SU-DHL-6 (cell line): ENCODE data around the gene PIGL.

ENCODE experiments used
- H2AFZ ChIP-seq: fragments of 200-600 bp; sonication (generic); 2 replicates; pipeline ENCODE4 v1.6.1; 2014; ENCODE audit warnings: low read depth, mild to moderate bottlenecking, moderate library complexity, mixed read lengths, antibody characterized with exemption, low read length; ENCODE audit not compliant: severe bottlenecking
- H3F3A ChIP-seq: fragments of 200-600 bp; shearing (Covaris generic); 2 replicates; pipeline ENCODE4 v1.6.0; 2016; ENCODE audit warnings: antibody characterized with exemption, mild to moderate bottlenecking; ENCODE audit not compliant: insufficient read depth
- H3K27ac ChIP-seq: fragments of 200-600 bp; sonication (generic); 2 replicates; pipeline ENCODE4 v1.5.1; 2016; ENCODE audit warnings: low read depth, mild to moderate bottlenecking, low read length, moderate library complexity, mixed read lengths
- H3K27me3 ChIP-seq: fragments of 200-600 bp; sonication (generic), shearing (Covaris generic); 2 replicates; pipeline ENCODE4 v1.6.0; 2014; ENCODE audit warnings: mild to moderate bottlenecking, low read length
- H3K36me3 ChIP-seq: fragments of 200-600 bp; sonication (generic); 2 replicates; pipeline ENCODE4 v1.6.1; 2014; ENCODE audit warnings: mild to moderate bottlenecking, low read length, mixed read lengths
- H3K4me2 ChIP-seq: fragments of 300-600, 200-600 bp; shearing (Covaris generic), sonication (generic); 2 replicates; pipeline ENCODE4 v1.6.0; 2014; ENCODE audit warnings: low read length, low read depth, mild to moderate bottlenecking; ENCODE audit not compliant: poor library complexity, severe bottlenecking
- H3K4me3 ChIP-seq: fragments of 200-600 bp; sonication (generic); 2 replicates; pipeline ENCODE4 v1.5.1; 2014; ENCODE audit warnings: antibody characterized with exemption, low read length, mild to moderate bottlenecking, mixed read lengths; ENCODE audit not compliant: insufficient read depth, poor library complexity, severe bottlenecking
- H3K79me2 ChIP-seq: fragments of 200-600 bp; sonication (generic); 2 replicates; pipeline ENCODE4 v1.6.1; 2014; ENCODE audit warnings: mild to moderate bottlenecking, low read length, moderate library complexity; ENCODE audit not compliant: insufficient read depth
- H3K9ac ChIP-seq: fragments of 200-600 bp; sonication (generic); 2 replicates; pipeline ENCODE4 v1.7.0; 2014; ENCODE audit warnings: mild to moderate bottlenecking, low read length
- H3K9me2 ChIP-seq: fragments of 200-600 bp; sonication (generic); replicated peaks from 2 replicates; pipeline ENCODE4 v1.6.1; 2014; ENCODE audit warnings: low read length; ENCODE audit not compliant: insufficient read depth
- H3K9me3 ChIP-seq: fragments of 200-600 bp; sonication (generic); 2 replicates; pipeline ENCODE4 v1.6.1; 2014; ENCODE audit warnings: low read length, mixed read lengths; ENCODE audit not compliant: insufficient read depth
- H4K20me1 ChIP-seq: fragments of 200-600 bp; sonication (generic); 2 replicates; pipeline ENCODE4 v1.6.1; 2014; ENCODE audit warnings: low read depth, mild to moderate bottlenecking, antibody characterized with exemption, low read length, moderate library complexity, mixed read lengths
- CTCF ChIP-seq: fragments of 200-600 bp; sonication (generic); IDR thresholded peaks from one replicate; pipeline ENCODE4 v1.5.1; 2017; ENCODE audit warnings: antibody characterized with exemption, mild to moderate bottlenecking, low read length, moderate library complexity; ENCODE audit not compliant: insufficient read depth, poor library complexity, severe bottlenecking
- EZH2phosphoT487 ChIP-seq: fragments of 200-600 bp; sonication (generic), shearing (Covaris generic); conservative IDR thresholded peaks from 2 replicates; pipeline ENCODE4 v1.6.1; 2018; ENCODE audit warnings: mild to moderate bottlenecking, antibody characterized with exemption, low read length, moderate library complexity, mixed read lengths

Gene PIGL

GRCh38 chr17:16281351-16281750, 64.3 kb downstream of the PIGL start:
- H3K9ac ChIP-seq, result no peak overlapping the region
- H3K36me3 ChIP-seq, result peaks cover 8% of the 10 kb centered on the region
- peaks cover 11% of the 10 kb centered on the region for H3F3A ChIP-seq
- TF ChIP-seq CTCF, result no peak
- TF ChIP-seq EZH2phosphoT487, result no peak
- H3K4me3 ChIP-seq, result no peak overlapping the region
- no peak overlapping the region for H2AFZ ChIP-seq
- no peaks in the 10 kb centered on the region for H4K20me1 ChIP-seq
- no peaks in the 10 kb centered on the region for H3K9me2 ChIP-seq
- no peak overlapping the region for H3K27ac ChIP-seq
- no peak overlapping the region for H3K4me2 ChIP-seq
- H3K79me2 ChIP-seq, result no peaks in the 10 kb centered on the region
- no peaks in the 10 kb centered on the region for H3K27me3 ChIP-seq
- peaks cover 11% of the 10 kb centered on the region; the same call in 1 of the 2 replicates for H3K9me3 ChIP-seq

GRCh38 chr17:16282522-16282921, 65.5 kb downstream of the PIGL start:
- H3K9me3 ChIP-seq, result no peaks in the 10 kb centered on the region; the same call in 1 of the 2 replicates
- H3K36me3 ChIP-seq, result peaks cover 8% of the 10 kb centered on the region
- TF ChIP-seq CTCF, result no peak
- no peak for TF ChIP-seq EZH2phosphoT487
- no peak overlapping the region for H3K4me2 ChIP-seq
- no peaks in the 10 kb centered on the region for H3K79me2 ChIP-seq
- H3K9ac ChIP-seq, result no peak overlapping the region
- H3F3A ChIP-seq, result peaks cover 23% of the 10 kb centered on the region
- no peak overlapping the region for H2AFZ ChIP-seq
- H3K4me3 ChIP-seq, result no peak overlapping the region
- no peaks in the 10 kb centered on the region for H3K9me2 ChIP-seq
- H3K27me3 ChIP-seq, result no peaks in the 10 kb centered on the region
- no peaks in the 10 kb centered on the region for H4K20me1 ChIP-seq
- no peak overlapping the region for H3K27ac ChIP-seq

GRCh38 chr17:16283705-16284104, 66.7 kb downstream of the PIGL start:
- H3K27ac ChIP-seq, result no peak overlapping the region
- H3K36me3 ChIP-seq, result peaks cover 2% of the 10 kb centered on the region
- no peak overlapping the region for H3K9ac ChIP-seq
- no peaks in the 10 kb centered on the region; the same call in 1 of the 2 replicates for H3K9me3 ChIP-seq
- H3K4me2 ChIP-seq, result no peak overlapping the region
- peaks cover 30% of the 10 kb centered on the region for H3F3A ChIP-seq
- no peak overlapping the region for H2AFZ ChIP-seq
- TF ChIP-seq CTCF (no peak), EZH2phosphoT487 (no peak)
- no peaks in the 10 kb centered on the region for H4K20me1 ChIP-seq
- H3K9me2 ChIP-seq, result no peaks in the 10 kb centered on the region
- no peak overlapping the region for H3K4me3 ChIP-seq
- no peaks in the 10 kb centered on the region for H3K27me3 ChIP-seq
- no peaks in the 10 kb centered on the region for H3K79me2 ChIP-seq
